ENCODE data around the gene ETS1.

- TF ChIP-seq, protein P1, sequence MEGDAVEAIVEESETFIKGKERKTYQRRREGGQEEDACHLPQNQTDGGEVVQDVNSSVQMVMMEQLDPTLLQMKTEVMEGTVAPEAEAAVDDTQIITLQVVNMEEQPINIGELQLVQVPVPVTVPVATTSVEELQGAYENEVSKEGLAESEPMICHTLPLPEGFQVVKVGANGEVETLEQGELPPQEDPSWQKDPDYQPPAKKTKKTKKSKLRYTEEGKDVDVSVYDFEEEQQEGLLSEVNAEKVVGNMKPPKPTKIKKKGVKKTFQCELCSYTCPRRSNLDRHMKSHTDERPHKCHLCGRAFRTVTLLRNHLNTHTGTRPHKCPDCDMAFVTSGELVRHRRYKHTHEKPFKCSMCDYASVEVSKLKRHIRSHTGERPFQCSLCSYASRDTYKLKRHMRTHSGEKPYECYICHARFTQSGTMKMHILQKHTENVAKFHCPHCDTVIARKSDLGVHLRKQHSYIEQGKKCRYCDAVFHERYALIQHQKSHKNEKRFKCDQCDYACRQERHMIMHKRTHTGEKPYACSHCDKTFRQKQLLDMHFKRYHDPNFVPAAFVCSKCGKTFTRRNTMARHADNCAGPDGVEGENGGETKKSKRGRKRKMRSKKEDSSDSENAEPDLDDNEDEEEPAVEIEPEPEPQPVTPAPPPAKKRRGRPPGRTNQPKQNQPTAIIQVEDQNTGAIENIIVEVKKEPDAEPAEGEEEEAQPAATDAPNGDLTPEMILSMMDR (IDR thresholded peaks at IDR 0.05), result no peak
- no peak for TF ChIP-seq POLR2A (IDR thresholded peaks at IDR 0.05)
These were observed 63.7 kb downstream of the ETS1 start for GRCh38 chr11:128523641-128524040.

Measured in adrenal gland (tissue), 5 donors.